PFSK-1 (cell line): ENCODE measurements around the gene CCN6.

Source experiments
- FOXP2 ChIP-seq: optimal IDR thresholded peaks from 2 replicates; pipeline ENCODE3; 2011; ENCODE audit warnings: borderline replicate concordance, control low read depth, inconsistent platforms; ENCODE audit not compliant: insufficient read depth; ENCODE audit errors: extremely low read length, extremely low read depth
- POLR2AphosphoS5 ChIP-seq: IDR thresholded peaks from 2 replicates; pipeline ENCODE4 v1.6.1; 2012; ENCODE audit warnings: low read depth, mild to moderate bottlenecking, control low read depth, low read length, moderate library complexity
- REST ChIP-seq, 2 experiments: IDR thresholded peaks; 2 replicates each; pipeline versions ENCODE4 v1.6.1 to v1.8.0; 2011 to 2012; ENCODE audit warnings: low read depth in 2 of 2, low read length in 2 of 2, control low read depth in 1 of 2, inconsistent platforms in 1 of 2, mild to moderate bottlenecking in 1 of 2, moderate library complexity in 1 of 2; ENCODE audit not compliant: insufficient read depth in 1 of 2
- SIN3A ChIP-seq: IDR thresholded peaks from 2 replicates; pipeline ENCODE4 v1.6.1; 2012; ENCODE audit warnings: mild to moderate bottlenecking, low read length, moderate library complexity, borderline replicate concordance; ENCODE audit not compliant: insufficient read depth
- TAF1 ChIP-seq: IDR thresholded peaks from 2 replicates; pipeline ENCODE4 v1.6.1; 2012; ENCODE audit warnings: low read length, control low read depth, borderline replicate concordance; ENCODE audit not compliant: insufficient read depth

The CCN6 gene

GRCh38 chr6:112024464-112024863 is 29.4 kb upstream of the CCN6 start:
- TF ChIP-seq POLR2AphosphoS5: no peak
- no peak for TF ChIP-seq REST (IDR thresholded peaks at IDR 0.05; ENCODE audit: insufficient read depth in 1 of 2, low read depth in 2 of 2, low read length in 2 of 2)
- no peak for TF ChIP-seq FOXP2
- TF ChIP-seq TAF1: no peak
- TF ChIP-seq SIN3A: no peak

- TF ChIP-seq SIN3A: no peak
- no peak for TF ChIP-seq POLR2AphosphoS5
- no peak for TF ChIP-seq TAF1
- no peak for TF ChIP-seq FOXP2
- TF ChIP-seq REST (IDR thresholded peaks at IDR 0.05; ENCODE audit: insufficient read depth in 1 of 2, low read depth in 2 of 2, low read length in 2 of 2): no peak
Observed at GRCh38 chr6:112026933-112027332, 27.0 kb upstream of the CCN6 start.

- TF ChIP-seq POLR2AphosphoS5 (no peak), SIN3A (no peak), FOXP2 (no peak), REST (IDR thresholded peaks at IDR 0.05; ENCODE audit: insufficient read depth in 1 of 2, low read depth in 2 of 2, low read length in 2 of 2) (no peak; a peak in 1 of 4 replicates), TAF1 (no peak)
Observed at GRCh38 chr6:112027942-112028674, 25.8 kb upstream of the CCN6 start.

- no peak for TF ChIP-seq REST (IDR thresholded peaks at IDR 0.05; ENCODE audit: insufficient read depth in 1 of 2, low read depth in 2 of 2, low read length in 2 of 2)
- no peak for TF ChIP-seq SIN3A
- TF ChIP-seq FOXP2: no peak
- no peak for TF ChIP-seq POLR2AphosphoS5
- TF ChIP-seq TAF1: no peak
Observed at GRCh38 chr6:112029045-112029822, 24.7 kb upstream of the CCN6 start.
